Nasal cavity respiratory epithelium epithelial cell of viscerocranial mucosa (primary cell): ENCODE data around the gene NFYC. TPM values are rescaled to one million over a fixed set of nuclear protein-coding genes. Genes with fewer than 3 reads are reported as not detected.

Experiments
- total RNA-seq: library from RNA; depleted of rRNA; stranded (reverse); fragments of >200 nt; gene quantifications from 2 replicates; pipeline ENCODE4 v1.2.3, GENCODE V29; 2014

NFYC gene
- 25.3 and 38.5 TPM in 2 replicates for total RNA-seq

GRCh38 chr1:40691538-40692428 is at the start of gene NFYC:
Gene NFYC, plus strand, starts transcription at chr1:40691704. Its CDS starts 47,140 bp downstream, at chr1:40738844.

GRCh38 chr1:40665335-40666171 is 26.0 kb upstream of the NFYC start, which contains the start of gene RIMS3:
Gene RIMS3, minus strand, starts transcription at chr1:40665682. Its CDS starts 23,757 bp downstream, at chr1:40641925.

GRCh38 chr1:40783001-40783905 is 91.7 kb downstream of the NFYC start, which contains the start of gene KCNQ4:
Gene KCNQ4, plus strand, starts transcription at chr1:40783787. Its CDS starts 307 bp downstream, at chr1:40784094.

Other genes starting within 250 kb of the NFYC start
- gene ZFP69B, start 241.2 kb upstream of the NFYC start, total RNA-seq, result 4.4 and 5.2 TPM in 2 replicates
- 2.4 and 4.6 TPM in 2 replicates for gene ZFP69, start 214.4 kb upstream of the NFYC start, total RNA-seq
- 4.8 and 8.0 TPM in 2 replicates for gene EXO5, start 182.9 kb upstream of the NFYC start, total RNA-seq
- gene ZNF684, start 160.1 kb upstream of the NFYC start, total RNA-seq, result 1.8 and 2.1 TPM in 2 replicates
- gene RIMS3, start 26.0 kb upstream of the NFYC start, total RNA-seq, result 0.68 and 2.7 TPM in 2 replicates
- gene KCNQ4, start 92.1 kb downstream of the NFYC start, total RNA-seq, result under 0.01 and 0.07 TPM in 2 replicates
- 11.3 and 18.4 TPM in 2 replicates for gene CITED4, start 170.7 kb downstream of the NFYC start, total RNA-seq